Hepatocyte (in vitro differentiated cells): ENCODE data around the gene SH3BGR. TPM values are rescaled to one million over a fixed set of nuclear protein-coding genes. Genes with fewer than 3 reads are reported as not detected.
A peak's percentile ranks its signal among the peaks of the same experiment; 100 is the strongest.

ENCODE experiments used
- DNase-seq: peaks from one replicate; pipeline ENCODE4 v3.0.0-alpha.2; 2016; ENCODE audit warnings: low spot score
- H2AFZ ChIP-seq: fragments of 200-600 bp; sonication (generic); 2 replicates; pipeline ENCODE4 v1.6.0; 2016; ENCODE audit warnings: antibody characterized with exemption, mild to moderate bottlenecking
- H3K27ac ChIP-seq: fragments of 200-600 bp; sonication (generic); 2 replicates; pipeline ENCODE4 v1.5.1; 2016; ENCODE audit warnings: mild to moderate bottlenecking
- H3K27me3 ChIP-seq: fragments of 200-600 bp; sonication (generic); 2 replicates; pipeline ENCODE4 v1.6.1; 2016
- H3K36me3 ChIP-seq: fragments of 200-600 bp; sonication (generic); replicated peaks from 2 replicates; pipeline ENCODE4 v1.5.1; 2016; ENCODE audit warnings: low read depth; ENCODE audit not compliant: insufficient read depth
- H3K4me1 ChIP-seq: fragments of 200-600 bp; sonication (generic); 2 replicates; pipeline ENCODE4 v1.5.1; 2016; ENCODE audit warnings: mild to moderate bottlenecking, moderate library complexity; ENCODE audit not compliant: insufficient read depth
- H3K4me2 ChIP-seq: fragments of 200-600 bp; sonication (generic); 2 replicates; pipeline ENCODE4 v1.6.0; 2016
- H3K4me3 ChIP-seq: fragments of 200-600 bp; sonication (generic); 2 replicates; pipeline ENCODE4 v1.5.1; 2016; ENCODE audit warnings: mild to moderate bottlenecking
- H3K79me2 ChIP-seq: fragments of 200-600 bp; sonication (generic); 2 replicates; pipeline ENCODE4 v1.6.0; 2017; ENCODE audit warnings: mild to moderate bottlenecking
- H3K9me2 ChIP-seq: fragments of 200-600 bp; sonication (generic); replicated peaks from 2 replicates; pipeline ENCODE4 v1.6.0; 2017; ENCODE audit warnings: mild to moderate bottlenecking; ENCODE audit not compliant: insufficient read depth
- H3K9me3 ChIP-seq: fragments of 200-600 bp; sonication (generic); 2 replicates; pipeline ENCODE4 v1.5.1; 2016; ENCODE audit warnings: low read depth, mild to moderate bottlenecking
- H4K20me1 ChIP-seq: fragments of 200-600 bp; sonication (generic); 2 replicates; pipeline ENCODE4 v1.6.0; 2016; ENCODE audit warnings: mild to moderate bottlenecking; ENCODE audit not compliant: insufficient read depth, poor library complexity, severe bottlenecking
- EZH2 ChIP-seq: fragments of 200-600 bp; sonication (generic); IDR thresholded peaks from 2 replicates; pipeline ENCODE4 v1.6.1; 2016; ENCODE audit warnings: antibody characterized with exemption, mild to moderate bottlenecking, borderline replicate concordance
- EZH2phosphoT487 ChIP-seq: fragments of 200-600 bp; sonication (generic); IDR thresholded peaks from one replicate; pipeline ENCODE4 v1.6.1; 2018; ENCODE audit warnings: antibody characterized with exemption, mild to moderate bottlenecking, low read depth, moderate library complexity; ENCODE audit not compliant: unreplicated experiment, severe bottlenecking
- WGBS: methylation state at CpG from one replicate; pipeline ENCODE4 v1.1.6; 2016; ENCODE audit warnings: low lambda C conversion rate; ENCODE audit errors: missing lambda C conversion rate; 5-methylcytosine and 5-hydroxymethylcytosine counted together
- polyA plus RNA-seq: library from polyadenylated mRNA; unstranded; fragments of >200 nt; fragmentation: Nextera tagmentation; extraction: Ambion mirVana; gene quantifications from 2 replicates; pipeline ENCODE4 v1.2.1, GENCODE V29; 2016
- total RNA-seq: library from RNA; depleted of rRNA; stranded (reverse); fragments of >200 nt; gene quantifications from 2 replicates; pipeline ENCODE4 v1.2.3, GENCODE V29; 2014
- TF ChIP-seq, protein P1 (sequence below): fragments of 200-600 bp; sonication (generic); IDR thresholded peaks from 2 replicates; pipeline ENCODE4 v1.5.1; 2016; ENCODE audit warnings: antibody characterized with exemption, mild to moderate bottlenecking; ENCODE audit not compliant: poor library complexity

SH3BGR gene
- total and polyA plus RNA-seq, 2 experiments from 2014 or later = 1.8 to 2.5 TPM

DNA sequence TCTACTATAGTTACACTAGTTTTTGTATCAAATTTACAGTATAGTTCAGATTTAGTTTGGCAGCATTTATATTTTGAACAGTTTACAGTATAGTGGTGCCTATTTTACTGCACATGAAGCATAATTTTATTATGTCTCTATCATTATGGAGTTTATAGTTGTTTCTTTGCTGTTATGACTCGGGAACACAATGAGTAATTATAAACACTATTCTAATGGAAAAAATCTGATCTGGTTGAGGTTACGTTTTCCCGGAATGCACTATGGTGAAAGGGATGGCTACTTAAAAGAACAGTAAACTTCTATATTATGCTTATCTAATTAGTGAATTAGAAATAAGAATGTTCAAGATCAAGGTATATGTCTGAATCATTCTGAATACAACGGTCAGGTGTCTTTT lies 16.8 kb upstream of the SH3BGR start:
- Histone ChIP-seq H3K27ac (no peak overlapping the region), H3K36me3 (no peaks in the 10 kb centered on the region), H3K9me2 (no peaks in the 10 kb centered on the region), H3K9me3 (no peaks in the 10 kb centered on the region), H3K4me1 (no peaks in the 10 kb centered on the region), H3K4me2 (no peak overlapping the region), H3K27me3 (no peaks in the 10 kb centered on the region), H3K79me2 (no peaks in the 10 kb centered on the region), H2AFZ (no peak overlapping the region), H3K4me3 (no peak overlapping the region), H4K20me1 (no peaks in the 10 kb centered on the region)
- no peak for DNase-seq
- 71% methylated on average over 4 of the region's 4 CpGs for WGBS
- TF ChIP-seq EZH2 (no peak), EZH2phosphoT487 (no peak)
- TF ChIP-seq, protein P1, sequence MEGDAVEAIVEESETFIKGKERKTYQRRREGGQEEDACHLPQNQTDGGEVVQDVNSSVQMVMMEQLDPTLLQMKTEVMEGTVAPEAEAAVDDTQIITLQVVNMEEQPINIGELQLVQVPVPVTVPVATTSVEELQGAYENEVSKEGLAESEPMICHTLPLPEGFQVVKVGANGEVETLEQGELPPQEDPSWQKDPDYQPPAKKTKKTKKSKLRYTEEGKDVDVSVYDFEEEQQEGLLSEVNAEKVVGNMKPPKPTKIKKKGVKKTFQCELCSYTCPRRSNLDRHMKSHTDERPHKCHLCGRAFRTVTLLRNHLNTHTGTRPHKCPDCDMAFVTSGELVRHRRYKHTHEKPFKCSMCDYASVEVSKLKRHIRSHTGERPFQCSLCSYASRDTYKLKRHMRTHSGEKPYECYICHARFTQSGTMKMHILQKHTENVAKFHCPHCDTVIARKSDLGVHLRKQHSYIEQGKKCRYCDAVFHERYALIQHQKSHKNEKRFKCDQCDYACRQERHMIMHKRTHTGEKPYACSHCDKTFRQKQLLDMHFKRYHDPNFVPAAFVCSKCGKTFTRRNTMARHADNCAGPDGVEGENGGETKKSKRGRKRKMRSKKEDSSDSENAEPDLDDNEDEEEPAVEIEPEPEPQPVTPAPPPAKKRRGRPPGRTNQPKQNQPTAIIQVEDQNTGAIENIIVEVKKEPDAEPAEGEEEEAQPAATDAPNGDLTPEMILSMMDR = no peak

DNA sequence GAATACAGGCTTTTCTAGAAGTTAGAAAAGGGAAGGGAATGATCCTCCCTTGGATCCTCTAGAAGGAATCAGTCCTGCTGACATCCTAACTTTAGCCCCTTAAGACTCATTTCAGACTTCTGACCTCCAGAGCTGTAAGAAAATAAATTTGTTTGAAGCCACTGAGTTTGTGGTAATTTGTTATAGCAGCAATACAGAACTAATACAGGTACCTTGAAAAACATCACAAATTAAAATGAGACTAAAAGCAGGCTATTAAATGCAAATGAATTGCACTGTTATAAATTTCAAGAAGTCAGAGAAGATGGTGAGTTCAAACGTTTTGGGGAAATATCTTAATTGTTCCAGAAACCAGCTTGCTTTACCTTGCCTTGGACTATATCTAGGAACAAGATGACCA lies 12.5 kb upstream of the SH3BGR start:
- H4K20me1 ChIP-seq = no peaks in the 10 kb centered on the region
- no peaks in the 10 kb centered on the region for H3K9me3 ChIP-seq
- H3K9me2 ChIP-seq = no peaks in the 10 kb centered on the region
- no peak overlapping the region for H2AFZ ChIP-seq
- no peaks in the 10 kb centered on the region for H3K79me2 ChIP-seq
- WGBS = 63% methylated on average over 1 of the region's 1 CpG
- no peak overlapping the region for H3K4me2 ChIP-seq
- no peak overlapping the region for H3K27ac ChIP-seq
- peaks cover under 1% of the 10 kb centered on the region for H3K4me1 ChIP-seq
- H3K4me3 ChIP-seq = no peak overlapping the region
- DNase-seq = no peak
- H3K36me3 ChIP-seq = no peaks in the 10 kb centered on the region
- H3K27me3 ChIP-seq = no peaks in the 10 kb centered on the region
- TF ChIP-seq EZH2 (no peak), EZH2phosphoT487 (no peak)
- TF ChIP-seq, protein P1 = no peak

DNA sequence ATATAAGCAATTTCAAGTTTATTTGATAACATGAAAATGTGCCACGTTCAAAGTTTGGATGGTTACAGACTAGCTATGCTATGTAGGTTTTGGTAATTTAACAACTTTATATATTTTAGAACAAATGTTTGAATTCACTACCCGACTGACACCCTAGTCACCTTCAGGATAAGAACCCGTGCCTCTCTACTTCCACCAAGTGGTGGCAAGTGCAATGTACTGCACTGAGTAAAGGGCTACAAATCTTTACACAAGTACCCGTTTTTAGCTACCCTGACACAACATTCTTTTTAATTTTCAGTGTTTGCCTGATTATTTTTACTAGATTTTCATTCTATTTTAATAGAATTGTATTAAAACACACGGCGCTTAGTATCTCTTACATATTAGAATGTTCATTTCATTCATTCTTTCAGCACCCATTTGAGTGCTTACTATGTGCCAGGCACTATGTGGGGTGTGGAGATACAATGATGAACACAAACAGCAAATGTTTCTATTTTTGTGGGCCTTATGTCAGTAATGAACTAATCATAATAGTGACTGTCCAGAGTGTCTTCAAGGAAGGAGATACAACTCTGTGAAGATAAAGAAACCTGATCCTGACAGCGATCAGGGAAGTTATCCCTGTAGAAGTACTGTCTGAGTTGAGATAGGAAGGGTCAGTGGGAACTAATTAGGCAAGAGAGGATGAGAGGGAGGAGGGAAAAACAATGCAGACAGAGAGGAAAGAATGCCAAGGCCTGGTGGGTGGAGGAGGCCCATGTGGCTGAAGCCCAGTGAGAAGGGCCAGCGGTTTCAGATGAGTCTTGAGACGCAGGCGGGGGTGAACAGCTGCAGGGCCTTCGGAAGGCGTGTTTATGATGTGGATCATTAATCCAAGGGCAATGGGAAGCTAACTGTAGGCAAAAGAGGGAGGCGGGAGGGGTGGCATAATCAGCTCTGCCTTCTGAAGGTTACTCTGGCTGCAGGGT lies 10.0 kb upstream of the SH3BGR start:
- Histone ChIP-seq H2AFZ (no peak overlapping the region), H3K9me2 (no peaks in the 10 kb centered on the region), H3K79me2 (no peaks in the 10 kb centered on the region), H3K9me3 (no peaks in the 10 kb centered on the region), H3K4me1 (peaks cover 5% of the 10 kb centered on the region), H3K4me3 (no peak overlapping the region), H3K4me2 (no peak overlapping the region), H3K27ac (no peak overlapping the region), H3K27me3 (no peaks in the 10 kb centered on the region), H4K20me1 (no peaks in the 10 kb centered on the region), H3K36me3 (no peaks in the 10 kb centered on the region)
- WGBS = 48% methylated on average over 13 of the region's 13 CpGs
- TF ChIP-seq EZH2phosphoT487 (no peak), EZH2 (no peak)
- TF ChIP-seq, protein P1 = peak; percentile 63
- DNase-seq = peak; percentile 62
